ENCODE data around the gene KIAA0825.
"Not testable (repeated sequence)": the region's sequence is repeated elsewhere in the genome, so short reads cannot be mapped to it uniquely, and the experiment has no call there.

The KIAA0825 gene

GRCh38 chr5:94577466-94578245 lies 40.7 kb downstream of the KIAA0825 start:
- DNase-seq, result no peak

- DNase-seq, result no peak
Measured at GRCh38 chr5:94575196-94575595, 43.2 kb downstream of the KIAA0825 start.

DNA sequence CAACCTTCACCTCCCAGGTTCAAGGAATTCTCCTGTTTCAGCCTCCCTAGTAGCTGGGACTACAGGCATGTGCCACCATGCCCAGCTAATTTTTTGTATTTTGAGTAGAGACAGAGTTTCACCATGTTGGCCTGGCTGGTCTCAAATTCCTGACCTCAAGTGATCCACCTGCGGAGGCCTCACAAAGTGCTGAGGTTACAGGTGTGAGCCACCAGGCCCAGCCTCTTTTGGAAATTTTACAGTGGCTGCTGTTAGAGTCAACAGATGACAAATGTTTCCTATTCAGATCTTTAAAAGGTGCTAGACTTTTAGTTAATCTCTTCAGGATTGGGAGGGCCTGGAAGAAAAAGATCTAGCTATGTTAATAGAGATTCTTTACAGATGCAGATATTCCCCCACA lies 45.1 kb downstream of the KIAA0825 start:
- DNase-seq, result not testable (repeated sequence)

GRCh38 chr5:94571415-94571814 lies 47.0 kb downstream of the KIAA0825 start:
- no peak for DNase-seq

- no peak for DNase-seq
Measured at GRCh38 chr5:94564812-94565211, 53.6 kb downstream of the KIAA0825 start.

- no peak for DNase-seq
Measured at GRCh38 chr5:94562327-94562971, 56.0 kb downstream of the KIAA0825 start.

DNA sequence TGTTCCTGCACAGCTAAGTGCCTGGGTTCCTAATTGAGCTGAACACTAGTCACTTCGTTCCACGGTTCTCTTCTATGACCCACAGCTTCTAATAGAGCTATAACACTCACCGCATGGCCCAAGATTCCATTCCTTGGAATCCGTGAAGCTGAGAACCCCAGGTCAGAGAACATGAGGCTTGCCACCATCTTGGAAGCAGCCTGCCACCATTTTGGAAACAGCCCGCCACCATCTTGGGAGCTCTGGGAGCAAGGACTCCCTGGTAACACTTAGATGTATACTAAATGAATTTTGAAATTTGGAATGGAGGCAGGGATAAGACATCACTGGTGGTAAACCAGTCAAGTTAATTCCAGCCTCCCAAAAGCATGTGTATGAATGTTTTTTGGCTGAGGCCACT lies 60.4 kb downstream of the KIAA0825 start:
- no peak for DNase-seq

GRCh38 chr5:94551858-94552257 lies 66.5 kb downstream of the KIAA0825 start:
- DNase-seq, result no peak

GRCh38 chr5:94545870-94546625 lies 72.4 kb downstream of the KIAA0825 start:
- no peak for DNase-seq

DNA sequence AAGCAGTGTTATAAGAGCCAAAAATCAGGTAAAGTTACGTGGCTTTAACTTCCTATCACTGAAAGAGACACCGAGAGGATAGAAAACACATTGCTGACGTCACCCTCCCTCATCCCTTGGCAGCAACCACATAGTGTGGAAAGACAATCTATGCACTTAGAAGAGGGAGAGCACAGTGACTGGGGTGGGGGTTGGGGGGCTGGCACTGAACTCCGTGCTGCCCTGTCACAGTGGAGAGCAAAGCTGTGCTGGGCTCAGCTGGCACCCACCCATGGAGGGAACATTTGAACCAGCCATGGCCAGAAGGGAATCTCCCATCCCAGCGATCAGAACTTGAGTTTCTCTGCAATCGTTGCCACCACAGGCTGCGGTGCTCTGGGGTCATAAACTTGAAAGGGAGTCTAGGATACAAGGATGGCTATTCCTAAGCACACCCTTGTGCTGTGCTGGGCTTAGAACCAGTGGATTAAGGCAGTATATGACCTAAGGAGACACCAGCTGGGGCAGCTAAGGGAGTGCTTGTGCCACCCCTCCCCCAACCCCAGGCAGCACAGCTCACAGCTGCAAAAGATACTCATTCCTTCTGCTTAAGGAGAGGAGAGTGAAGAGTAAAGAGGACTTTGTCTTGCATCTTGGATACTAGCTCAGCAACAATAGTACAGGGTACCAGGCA lies 73.4 kb downstream of the KIAA0825 start:
- DNase-seq, result no peak

DNA sequence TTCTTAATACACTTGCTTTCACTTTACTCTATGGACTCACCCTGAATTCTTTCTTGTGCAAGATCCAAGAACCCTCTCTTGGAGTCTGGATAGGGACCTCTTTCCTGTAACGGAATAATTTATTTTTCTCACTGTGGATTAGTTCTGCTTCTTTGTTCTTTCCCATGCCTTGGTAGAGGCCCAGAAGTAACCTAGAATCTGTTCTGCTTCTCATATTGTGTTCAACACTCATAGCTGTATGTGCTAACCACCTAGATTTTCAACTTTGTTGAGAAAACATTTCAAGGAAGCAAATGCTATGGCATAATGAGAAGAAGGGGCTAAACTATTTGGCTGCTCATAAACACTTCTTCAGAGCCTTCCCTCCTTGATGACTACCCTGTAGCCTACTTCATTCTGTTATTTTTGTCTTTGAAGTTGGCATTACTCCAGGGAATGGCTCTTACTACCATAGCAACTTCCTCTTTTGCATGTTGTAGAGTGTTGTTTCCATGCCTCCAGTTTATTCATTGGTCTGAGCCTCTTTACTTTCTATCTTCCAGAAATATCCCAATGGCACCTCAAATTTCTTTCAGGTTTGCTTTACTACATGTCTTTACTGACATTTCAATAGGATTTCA lies 74.3 kb downstream of the KIAA0825 start:
- no peak for DNase-seq

GRCh38 chr5:94540856-94541494 lies 77.4 kb downstream of the KIAA0825 start:
- no peak for DNase-seq

- no peak for DNase-seq
Measured at GRCh38 chr5:94538260-94538659, 80.1 kb downstream of the KIAA0825 start.

DNA sequence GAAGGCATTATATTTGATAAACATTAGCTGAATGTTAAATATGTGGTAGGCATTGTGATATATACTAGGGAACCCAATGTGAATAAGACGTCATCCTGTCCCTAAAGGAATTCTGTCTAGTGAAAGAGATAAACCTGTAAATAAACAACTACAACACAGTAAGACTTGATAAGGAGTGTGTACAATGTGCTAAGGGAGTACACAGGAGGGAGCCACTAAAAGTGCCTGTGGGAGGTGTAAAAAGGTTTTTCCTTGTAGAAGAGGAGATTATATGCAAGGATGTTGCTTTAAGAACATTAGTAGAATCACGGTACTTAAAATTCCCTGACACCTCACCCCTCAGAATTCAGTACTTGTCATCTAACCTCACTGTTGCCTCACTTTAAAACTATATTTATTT lies 91.7 kb downstream of the KIAA0825 start:
- no peak for DNase-seq

GRCh38 chr5:94524841-94525697 lies 93.3 kb downstream of the KIAA0825 start:
- no peak for DNase-seq

DNA sequence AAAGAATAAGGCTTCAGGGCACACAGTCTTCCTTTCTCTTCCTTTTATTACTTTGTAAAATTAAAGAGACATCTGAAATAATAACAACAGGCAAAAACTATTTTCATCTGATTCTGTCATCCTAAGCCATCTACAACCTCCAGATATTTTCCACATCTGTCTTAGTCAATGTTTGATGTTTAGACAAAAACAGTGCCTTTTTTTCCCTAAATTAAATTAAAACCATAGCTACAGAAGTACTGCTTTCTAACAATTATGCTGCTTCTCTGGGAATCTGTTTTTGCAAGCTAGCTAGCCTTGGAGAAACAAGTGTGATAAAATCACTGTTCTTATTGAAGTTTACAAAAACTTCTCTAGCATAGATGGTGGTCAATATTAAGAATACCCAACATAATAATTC lies 95.4 kb downstream of the KIAA0825 start:
- DNase-seq, result no peak

DNA sequence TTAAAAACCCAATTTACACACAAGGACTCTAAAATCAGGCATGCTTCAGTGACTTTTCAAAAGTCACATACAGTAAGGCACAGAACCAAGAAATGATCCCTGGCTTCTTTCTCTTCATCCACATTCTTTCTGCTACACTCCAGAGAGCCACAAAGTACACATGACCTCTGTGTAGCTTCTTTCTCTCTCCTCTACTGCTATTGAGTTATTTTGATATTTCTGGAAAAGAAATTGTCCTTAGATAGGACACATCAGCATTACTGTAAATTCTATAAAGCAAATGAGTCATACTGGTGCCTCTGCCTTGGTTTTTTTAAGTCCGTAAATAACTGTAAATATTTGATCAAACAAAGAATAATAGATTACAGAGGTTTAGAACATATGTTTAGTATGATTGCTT lies 96.3 kb downstream of the KIAA0825 start:
- no peak for DNase-seq

- DNase-seq, result no peak
Measured at GRCh38 chr5:94517490-94518488, 100.6 kb downstream of the KIAA0825 start.

GRCh38 chr5:94516148-94516547 lies 102.3 kb downstream of the KIAA0825 start:
- no peak for DNase-seq

Measured in stimulated activated CD4-positive, alpha-beta T cell treated with anti-CD3 and anti-CD28 coated beads, Interleukin-12 subunit alpha, Interleukin-12 subunit beta, amount 100 ng/mL, for 4 hours (primary cell).